ENCODE measurements around the gene OPN1MW2.
"Not testable (repeated sequence)": the region's sequence is repeated elsewhere in the genome, so short reads cannot be mapped to it uniquely, and the experiment has no call there.

Gene OPN1MW2

DNA sequence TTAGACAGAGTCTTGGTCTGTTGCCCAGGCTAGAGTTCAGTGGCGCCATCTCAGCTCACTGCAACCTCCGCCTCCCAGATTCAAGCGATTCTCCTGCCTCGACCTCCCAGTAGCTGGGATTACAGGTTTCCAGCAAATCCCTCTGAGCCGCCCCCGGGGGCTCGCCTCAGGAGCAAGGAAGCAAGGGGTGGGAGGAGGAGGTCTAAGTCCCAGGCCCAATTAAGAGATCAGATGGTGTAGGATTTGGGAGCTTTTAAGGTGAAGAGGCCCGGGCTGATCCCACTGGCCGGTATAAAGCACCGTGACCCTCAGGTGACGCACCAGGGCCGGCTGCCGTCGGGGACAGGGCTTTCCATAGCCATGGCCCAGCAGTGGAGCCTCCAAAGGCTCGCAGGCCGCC lies at the start of gene OPN1MW2:
TSS of gene OPN1MW2 (plus strand) at position 301 of the 400 bp plus-strand sequence. CDS start at position 361, 60 bp downstream.
- DNase-seq: not testable (repeated sequence)

DNA sequence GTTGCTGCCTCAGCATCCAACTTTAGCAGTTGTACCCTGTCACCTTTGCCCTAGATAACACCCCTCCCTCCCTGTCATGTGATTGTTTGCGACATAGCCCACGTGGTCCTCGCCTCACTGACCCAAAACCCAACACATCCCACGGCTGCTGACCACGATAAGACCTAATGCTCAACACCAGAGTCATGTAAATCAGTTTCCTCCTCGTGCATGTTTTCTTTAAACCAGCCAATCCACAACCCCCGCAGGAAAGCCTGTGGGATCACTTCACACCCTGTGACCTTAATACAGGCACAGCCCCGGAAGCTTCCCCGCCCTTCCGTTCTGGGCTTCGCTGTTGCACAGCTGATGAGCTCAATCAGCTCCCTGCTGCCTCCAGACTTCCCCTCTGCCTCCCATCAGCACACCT lies 47.0 kb upstream of the OPN1MW2 start:
- not testable (repeated sequence) for DNase-seq

- not testable (repeated sequence) for DNase-seq
These were observed 45.2 kb upstream of the OPN1MW2 start for GRCh38 chrX:154174356-154174755.

DNA sequence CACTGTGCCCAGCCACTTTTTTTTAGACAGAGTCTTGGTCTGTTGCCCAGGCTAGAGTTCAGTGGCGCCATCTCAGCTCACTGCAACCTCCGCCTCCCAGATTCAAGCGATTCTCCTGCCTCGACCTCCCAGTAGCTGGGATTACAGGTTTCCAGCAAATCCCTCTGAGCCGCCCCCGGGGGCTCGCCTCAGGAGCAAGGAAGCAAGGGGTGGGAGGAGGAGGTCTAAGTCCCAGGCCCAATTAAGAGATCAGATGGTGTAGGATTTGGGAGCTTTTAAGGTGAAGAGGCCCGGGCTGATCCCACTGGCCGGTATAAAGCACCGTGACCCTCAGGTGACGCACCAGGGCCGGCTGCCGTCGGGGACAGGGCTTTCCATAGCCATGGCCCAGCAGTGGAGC lies 37.3 kb upstream of the OPN1MW2 start, which contains the start of gene OPN1MW:
TSS of gene OPN1MW (plus strand) at position 301 of the 400 bp plus-strand sequence. CDS start at position 383, 82 bp downstream.
- not testable (repeated sequence) for DNase-seq

DNA sequence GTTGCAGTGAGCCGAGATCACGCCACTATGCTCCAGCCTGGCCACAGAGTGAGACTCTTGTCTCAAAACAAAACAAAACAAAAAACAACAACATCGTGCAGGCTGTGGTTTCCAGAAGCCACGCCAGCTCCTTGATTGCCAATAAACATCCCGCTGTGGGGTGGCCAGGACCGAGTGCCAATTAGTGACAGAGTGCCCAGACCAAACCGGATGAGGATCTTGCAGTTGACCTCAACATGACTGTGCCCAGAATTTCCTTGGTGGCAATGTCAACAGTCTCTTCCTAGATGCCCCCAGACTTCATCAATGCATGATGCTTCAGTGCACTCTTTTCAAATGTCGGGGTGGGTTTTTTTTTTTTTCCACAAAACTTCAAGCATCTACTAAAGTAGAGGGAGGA lies 35.8 kb upstream of the OPN1MW2 start:
- not testable (repeated sequence) for DNase-seq

- not testable (repeated sequence) for DNase-seq
These were observed 26.7 kb upstream of the OPN1MW2 start for GRCh38 chrX:154192846-154193245.

GRCh38 chrX:154194316-154194715 lies 25.2 kb upstream of the OPN1MW2 start:
- DNase-seq: not testable (repeated sequence)

DNA sequence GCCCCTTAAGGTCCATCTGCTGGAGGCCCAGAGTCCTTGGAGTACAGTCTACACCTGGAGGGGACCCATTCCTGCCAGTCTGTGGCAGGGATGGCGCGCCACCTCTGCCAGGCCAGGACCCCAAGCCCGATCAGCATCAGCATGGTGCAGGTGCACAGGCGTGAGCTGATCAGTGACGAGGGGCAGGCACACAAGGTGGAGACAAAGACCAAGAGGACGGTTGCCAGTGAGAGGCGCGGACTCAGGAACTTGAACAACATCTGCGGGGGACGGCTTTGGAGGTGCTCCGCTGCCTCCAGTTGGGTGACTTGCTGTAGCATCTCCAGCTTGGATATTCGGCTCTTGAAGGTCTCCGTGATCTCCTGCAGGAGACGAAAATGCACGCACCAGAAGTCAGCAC lies 23.1 kb upstream of the OPN1MW2 start:
- not testable (repeated sequence) for DNase-seq

- DNase-seq: not testable (repeated sequence)
These were observed 9.7 kb upstream of the OPN1MW2 start for GRCh38 chrX:154209670-154210418.

DNA sequence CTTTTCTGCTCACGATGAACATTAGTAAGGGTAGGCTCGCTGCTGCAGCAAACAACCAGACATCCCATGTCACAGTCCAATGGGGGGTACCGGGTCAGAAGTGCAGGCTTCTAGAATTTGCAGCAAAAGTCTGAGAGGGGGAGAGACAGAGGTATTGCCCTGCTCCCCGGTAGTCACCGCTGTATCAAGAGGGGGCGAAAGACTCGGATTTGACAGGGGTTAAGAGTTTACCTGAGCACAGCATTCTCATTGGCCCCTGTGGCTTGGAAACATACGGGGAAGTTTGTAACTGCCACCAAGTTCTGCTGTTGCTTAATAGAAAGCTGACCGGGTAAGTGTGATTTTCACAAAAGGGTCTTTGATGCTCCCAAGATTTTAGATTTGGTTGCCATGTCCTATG lies 8.5 kb upstream of the OPN1MW2 start:
- not testable (repeated sequence) for DNase-seq

DNA sequence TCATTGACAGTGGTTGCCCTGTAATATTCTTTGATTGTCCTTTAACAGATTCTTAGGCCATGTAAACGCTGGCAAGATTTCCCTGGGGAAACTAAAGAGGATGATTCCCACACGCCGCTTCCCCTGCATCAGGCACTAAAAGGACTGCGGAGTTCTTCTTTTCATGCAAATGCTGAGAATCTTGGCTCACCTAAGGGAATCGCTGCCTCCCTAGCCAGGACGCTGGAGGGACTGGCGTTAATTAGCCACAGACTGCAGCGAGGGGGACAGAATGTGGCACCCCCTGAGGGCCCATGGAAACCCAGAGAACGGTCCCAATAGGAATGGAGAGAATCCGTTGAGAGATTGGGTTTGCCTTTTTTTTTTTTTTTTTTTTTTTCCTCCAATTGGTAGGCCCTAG lies 8.1 kb upstream of the OPN1MW2 start:
- DNase-seq: not testable (repeated sequence)

DNA sequence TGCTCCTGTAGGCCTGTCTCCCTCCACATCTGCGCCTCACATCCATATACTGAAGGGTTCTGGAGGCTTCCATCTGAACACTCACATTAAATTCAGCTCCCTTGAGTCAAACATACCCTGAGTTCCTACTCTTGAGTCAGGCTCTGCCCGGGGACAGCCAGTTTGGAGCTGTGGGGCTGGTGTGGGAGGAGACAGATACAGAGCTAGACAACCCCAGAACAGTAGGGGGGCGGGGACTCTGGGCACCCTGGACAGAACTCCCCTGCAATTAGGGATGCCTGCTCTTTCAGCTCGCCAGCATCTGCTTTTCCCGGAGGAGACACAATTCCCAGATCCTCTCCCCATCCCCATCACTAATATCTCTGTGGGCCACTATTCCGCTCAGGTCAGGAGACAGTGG lies 5.7 kb downstream of the OPN1MW2 start:
- not testable (repeated sequence) for DNase-seq

DNA sequence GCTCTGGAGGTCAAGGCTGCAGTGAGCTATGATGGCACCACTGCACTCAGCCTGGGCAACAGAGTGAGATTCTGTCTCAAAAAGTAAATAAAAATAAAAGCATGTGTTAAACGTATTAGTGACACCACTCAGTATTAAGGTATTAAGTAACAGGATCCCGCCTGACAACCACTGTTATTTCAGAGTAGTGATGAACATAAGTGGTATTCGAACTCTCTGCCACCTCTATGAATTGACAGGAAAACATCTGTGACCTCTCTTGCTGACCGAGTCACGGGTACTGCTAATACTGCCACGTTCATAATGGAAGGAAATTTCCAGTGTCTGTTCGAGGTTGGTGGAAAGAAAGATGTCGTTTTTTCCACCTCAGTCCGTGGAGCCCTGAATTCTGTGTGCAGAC lies 7.2 kb downstream of the OPN1MW2 start:
- not testable (repeated sequence) for DNase-seq

DNA sequence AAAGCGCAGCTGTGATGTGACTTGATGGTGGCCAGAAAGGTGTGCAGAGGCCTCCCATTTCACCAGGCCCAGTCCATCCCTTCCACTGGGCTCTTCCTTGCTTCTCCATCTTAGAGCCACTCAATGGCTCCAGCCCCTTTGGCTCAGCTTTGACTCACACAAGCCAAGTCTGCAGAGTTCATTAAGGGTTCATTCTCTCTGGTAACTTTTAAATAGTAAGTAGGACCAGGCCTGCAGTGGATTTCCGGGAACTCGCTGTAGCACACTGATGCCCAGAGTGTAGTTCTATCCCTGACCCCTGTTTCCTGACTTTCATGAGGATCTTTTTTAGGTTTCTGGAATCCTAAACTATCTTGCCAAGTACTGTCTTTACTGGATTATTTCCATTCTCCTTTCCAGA lies 11.9 kb downstream of the OPN1MW2 start:
- DNase-seq: not testable (repeated sequence)

- not testable (repeated sequence) for DNase-seq
These were observed 14.1 kb downstream of the OPN1MW2 start for GRCh38 chrX:154233620-154234019.

DNA sequence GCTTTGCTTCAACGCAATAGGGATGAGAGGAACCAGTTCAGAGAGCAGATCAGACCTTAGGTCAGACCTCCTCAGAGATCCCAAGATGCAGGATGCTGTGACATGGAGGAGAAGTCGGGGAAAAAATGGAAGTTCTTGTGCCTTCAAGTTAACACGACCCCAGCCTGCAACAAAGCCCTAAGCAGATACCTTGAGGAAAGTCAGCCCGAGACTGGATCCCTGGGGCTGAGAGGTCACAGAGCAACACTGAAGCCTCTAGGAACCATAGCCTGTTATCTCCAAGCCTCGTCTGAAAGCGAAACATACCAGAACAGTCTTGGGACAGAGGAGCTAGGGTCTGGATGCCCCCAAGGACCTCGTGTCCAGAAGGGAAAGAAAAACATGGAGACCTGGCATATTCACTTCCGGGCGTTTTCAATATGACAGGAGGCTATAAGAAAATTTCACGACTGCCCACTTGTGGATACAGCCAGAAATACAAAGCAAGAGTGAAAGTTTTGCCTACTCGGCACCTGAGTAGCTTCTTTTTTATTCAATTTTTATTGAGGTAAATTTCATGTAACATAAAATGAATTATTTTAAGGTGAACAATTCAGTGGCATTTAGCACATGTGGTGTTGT lies 19.5 kb downstream of the OPN1MW2 start:
- DNase-seq: not testable (repeated sequence)

DNA sequence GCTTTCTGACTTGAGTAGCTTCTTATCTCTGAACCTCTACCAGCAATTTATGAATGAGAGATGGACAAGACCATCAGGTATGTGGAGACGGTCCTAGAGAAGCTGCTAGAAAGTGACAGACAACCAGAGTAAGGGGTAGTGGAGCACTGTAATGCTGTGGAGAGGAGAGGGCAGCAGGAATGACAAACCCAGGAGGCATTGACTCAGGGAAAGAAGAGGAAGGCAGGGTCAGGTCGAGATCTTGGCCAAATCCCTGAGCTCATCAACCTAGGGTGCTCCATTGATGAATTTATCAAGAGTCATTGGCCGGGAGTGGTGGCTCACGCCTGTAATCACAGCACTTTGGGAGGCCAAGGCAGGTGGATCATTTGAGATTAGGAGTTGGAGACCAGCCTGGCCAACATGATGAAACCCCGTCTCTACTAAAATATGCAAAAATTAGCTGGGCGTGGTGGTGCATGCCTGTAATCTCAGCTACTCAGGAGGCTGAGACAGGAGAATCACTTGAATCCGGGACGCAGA lies 20.5 kb downstream of the OPN1MW2 start:
- DNase-seq: not testable (repeated sequence)

DNA sequence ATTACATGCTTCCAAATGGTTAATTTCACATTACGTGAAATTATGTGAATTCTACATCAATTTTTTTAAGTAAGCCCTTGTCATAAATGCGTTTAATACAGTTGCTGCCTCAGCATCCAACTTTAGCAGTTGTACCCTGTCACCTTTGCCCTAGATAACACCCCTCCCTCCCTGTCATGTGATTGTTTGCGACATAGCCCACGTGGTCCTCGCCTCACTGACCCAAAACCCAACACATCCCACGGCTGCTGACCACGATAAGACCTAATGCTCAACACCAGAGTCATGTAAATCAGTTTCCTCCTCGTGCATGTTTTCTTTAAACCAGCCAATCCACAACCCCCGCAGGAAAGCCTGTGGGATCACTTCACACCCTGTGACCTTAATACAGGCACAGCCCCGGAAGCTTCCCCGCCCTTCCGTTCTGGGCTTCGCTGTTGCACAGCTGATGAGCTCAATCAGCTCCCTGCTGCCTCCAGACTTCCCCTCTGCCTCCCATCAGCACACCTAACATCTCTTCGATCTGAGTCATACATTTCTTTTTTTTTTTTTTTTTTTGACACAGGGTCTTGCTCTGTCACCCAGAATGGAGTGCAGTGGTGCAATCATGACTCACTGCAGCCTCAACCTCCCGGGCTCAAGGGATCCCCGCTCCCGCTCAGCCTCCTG lies 28.0 kb downstream of the OPN1MW2 start:
- DNase-seq: not testable (repeated sequence)

DNA sequence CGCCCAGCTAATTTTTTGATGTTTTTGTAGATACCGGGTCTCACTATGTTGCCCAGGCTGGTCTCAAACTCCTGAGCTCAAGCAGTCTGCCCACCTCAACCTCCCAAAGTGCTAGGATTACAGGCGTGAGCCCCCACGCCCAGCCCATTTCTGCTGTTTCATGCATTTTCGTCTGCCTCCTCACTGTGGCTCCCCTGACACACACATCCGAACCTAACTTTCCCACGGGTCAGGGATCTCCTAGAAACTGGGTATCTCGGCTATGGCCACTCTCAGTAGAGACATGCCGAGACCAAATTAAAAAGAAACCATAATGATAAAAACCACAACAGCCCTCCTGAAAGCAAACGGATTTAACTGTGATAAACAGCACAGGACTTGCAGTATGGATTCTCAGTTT lies 28.5 kb downstream of the OPN1MW2 start:
- not testable (repeated sequence) for DNase-seq

DNA sequence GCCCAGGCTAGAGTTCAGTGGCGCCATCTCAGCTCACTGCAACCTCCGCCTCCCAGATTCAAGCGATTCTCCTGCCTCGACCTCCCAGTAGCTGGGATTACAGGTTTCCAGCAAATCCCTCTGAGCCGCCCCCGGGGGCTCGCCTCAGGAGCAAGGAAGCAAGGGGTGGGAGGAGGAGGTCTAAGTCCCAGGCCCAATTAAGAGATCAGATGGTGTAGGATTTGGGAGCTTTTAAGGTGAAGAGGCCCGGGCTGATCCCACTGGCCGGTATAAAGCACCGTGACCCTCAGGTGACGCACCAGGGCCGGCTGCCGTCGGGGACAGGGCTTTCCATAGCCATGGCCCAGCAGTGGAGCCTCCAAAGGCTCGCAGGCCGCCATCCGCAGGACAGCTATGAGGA lies 37.7 kb downstream of the OPN1MW2 start, which contains the start of gene OPN1MW3:
TSS of gene OPN1MW3 (plus strand) at position 301 of the 400 bp plus-strand sequence. CDS start at position 339, 38 bp downstream.
- not testable (repeated sequence) for DNase-seq

DNA sequence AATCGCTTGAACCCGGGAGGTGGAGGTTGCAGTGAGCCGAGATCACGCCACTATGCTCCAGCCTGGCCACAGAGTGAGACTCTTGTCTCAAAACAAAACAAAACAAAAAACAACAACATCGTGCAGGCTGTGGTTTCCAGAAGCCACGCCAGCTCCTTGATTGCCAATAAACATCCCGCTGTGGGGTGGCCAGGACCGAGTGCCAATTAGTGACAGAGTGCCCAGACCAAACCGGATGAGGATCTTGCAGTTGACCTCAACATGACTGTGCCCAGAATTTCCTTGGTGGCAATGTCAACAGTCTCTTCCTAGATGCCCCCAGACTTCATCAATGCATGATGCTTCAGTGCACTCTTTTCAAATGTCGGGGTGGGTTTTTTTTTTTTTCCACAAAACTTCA lies 39.2 kb downstream of the OPN1MW2 start:
- not testable (repeated sequence) for DNase-seq

GRCh38 chrX:154263072-154263471 lies 43.5 kb downstream of the OPN1MW2 start:
- DNase-seq: not testable (repeated sequence)

- not testable (repeated sequence) for DNase-seq
These were observed 49.7 kb downstream of the OPN1MW2 start for GRCh38 chrX:154269245-154269644.

All from stimulated activated CD4-positive, alpha-beta T cell treated with anti-CD3 and anti-CD28 coated beads, Interleukin-4, amount 100 ng/mL, for 1 hour (primary cell).